Smooth muscle cell (in vitro differentiated cells): ENCODE measurements around the gene PDE8B. TPM values are rescaled to one million over a fixed set of nuclear protein-coding genes. Genes with fewer than 3 reads are reported as not detected.

Experiments used
- DNase-seq: peaks from one replicate; lab custom pipeline; 2025; ENCODE audit not compliant: unreplicated experiment; lab: John Stamatoyannopoulos, UW
- H2AFZ ChIP-seq: fragments of 200-600 bp; sonication (generic); 2 replicates; pipeline ENCODE4 v1.6.0; 2016; ENCODE audit warnings: antibody characterized with exemption, low read depth, mild to moderate bottlenecking
- H3F3A ChIP-seq: fragments of 200-600 bp; sonication (generic); 2 replicates; pipeline ENCODE4 v1.6.0; 2017; ENCODE audit warnings: antibody characterized with exemption, low read depth
- H3K27ac ChIP-seq: fragments of 200-600 bp; sonication (generic); 2 replicates; pipeline ENCODE4 v1.5.1; 2016; ENCODE audit warnings: low read depth, mild to moderate bottlenecking
- H3K27me3 ChIP-seq: fragments of 200-600 bp; sonication (generic); 2 replicates; pipeline ENCODE4 v1.6.1; 2016; ENCODE audit warnings: low read depth, mild to moderate bottlenecking
- H3K36me3 ChIP-seq: fragments of 200-600 bp; sonication (generic); 2 replicates; pipeline ENCODE4 v1.5.1; 2016; ENCODE audit warnings: low read depth
- H3K4me1 ChIP-seq: fragments of 200-600 bp; sonication (generic); 2 replicates; pipeline ENCODE4 v1.5.1; 2016; ENCODE audit warnings: low read depth
- H3K4me2 ChIP-seq: fragments of 200-600 bp; sonication (generic); 2 replicates; pipeline ENCODE4 v1.6.0; 2016; ENCODE audit warnings: mild to moderate bottlenecking
- H3K4me3 ChIP-seq: fragments of 200-600 bp; sonication (generic); 2 replicates; pipeline ENCODE4 v1.5.1; 2016; ENCODE audit warnings: mild to moderate bottlenecking
- H3K79me2 ChIP-seq: fragments of 200-600 bp; sonication (generic); 2 replicates; pipeline ENCODE4 v1.6.0; 2016; ENCODE audit warnings: low read depth, mild to moderate bottlenecking
- H3K9ac ChIP-seq: fragments of 200-600 bp; sonication (generic); 2 replicates; pipeline ENCODE4 v1.6.0; 2016; ENCODE audit warnings: low read depth
- H3K9me3 ChIP-seq: fragments of 200-600 bp; sonication (generic); replicated peaks from 2 replicates; pipeline ENCODE4 v1.5.1; 2016; ENCODE audit warnings: low read depth
- H4K20me1 ChIP-seq: fragments of 200-600 bp; sonication (generic); 2 replicates; pipeline ENCODE4 v1.6.0; 2016; ENCODE audit warnings: low read depth
- WGBS: methylation state at CpG from one replicate; pipeline ENCODE4 v1.1.7; 2016; ENCODE audit warnings: low lambda C conversion rate; 5-methylcytosine and 5-hydroxymethylcytosine counted together
- polyA plus RNA-seq: library from polyadenylated mRNA; unstranded; fragments of >200 nt; fragmentation: Nextera tagmentation; extraction: Ambion mirVana; gene quantifications from 2 replicates; pipeline ENCODE4 v1.2.1, GENCODE V29; 2016
- total RNA-seq: library from RNA; depleted of rRNA; stranded (reverse); fragments of >200 nt; gene quantifications from 2 replicates; pipeline ENCODE4 v1.2.3, GENCODE V29; 2014
- TF ChIP-seq, protein P1 (sequence below): fragments of 200-600 bp; sonication (generic); IDR thresholded peaks from 2 replicates; pipeline ENCODE4 v1.5.1; 2017; ENCODE audit warnings: borderline replicate concordance, mild to moderate bottlenecking, antibody characterized with exemption; ENCODE audit not compliant: insufficient read depth, poor library complexity, severe bottlenecking

The PDE8B gene
- total and polyA plus RNA-seq, 2 experiments from 2014 or later, result 0.13 to 0.18 TPM

GRCh38 chr5:77224672-77225355 is 14.3 kb downstream of the PDE8B start:
- Histone ChIP-seq H3F3A (no peaks in the 10 kb centered on the region), H2AFZ (no peak overlapping the region), H3K4me2 (peak overlapping the region; percentile 65), H3K27me3 (no peaks in the 10 kb centered on the region), H3K79me2 (no peaks in the 10 kb centered on the region), H3K27ac (no peak overlapping the region), H3K4me3 (no peak overlapping the region), H3K36me3 (no peaks in the 10 kb centered on the region), H3K9me3 (no peaks in the 10 kb centered on the region), H3K4me1 (peaks cover 6% of the 10 kb centered on the region), H4K20me1 (no peaks in the 10 kb centered on the region), H3K9ac (no peak overlapping the region)
- no peak for DNase-seq
- TF ChIP-seq, protein P1, sequence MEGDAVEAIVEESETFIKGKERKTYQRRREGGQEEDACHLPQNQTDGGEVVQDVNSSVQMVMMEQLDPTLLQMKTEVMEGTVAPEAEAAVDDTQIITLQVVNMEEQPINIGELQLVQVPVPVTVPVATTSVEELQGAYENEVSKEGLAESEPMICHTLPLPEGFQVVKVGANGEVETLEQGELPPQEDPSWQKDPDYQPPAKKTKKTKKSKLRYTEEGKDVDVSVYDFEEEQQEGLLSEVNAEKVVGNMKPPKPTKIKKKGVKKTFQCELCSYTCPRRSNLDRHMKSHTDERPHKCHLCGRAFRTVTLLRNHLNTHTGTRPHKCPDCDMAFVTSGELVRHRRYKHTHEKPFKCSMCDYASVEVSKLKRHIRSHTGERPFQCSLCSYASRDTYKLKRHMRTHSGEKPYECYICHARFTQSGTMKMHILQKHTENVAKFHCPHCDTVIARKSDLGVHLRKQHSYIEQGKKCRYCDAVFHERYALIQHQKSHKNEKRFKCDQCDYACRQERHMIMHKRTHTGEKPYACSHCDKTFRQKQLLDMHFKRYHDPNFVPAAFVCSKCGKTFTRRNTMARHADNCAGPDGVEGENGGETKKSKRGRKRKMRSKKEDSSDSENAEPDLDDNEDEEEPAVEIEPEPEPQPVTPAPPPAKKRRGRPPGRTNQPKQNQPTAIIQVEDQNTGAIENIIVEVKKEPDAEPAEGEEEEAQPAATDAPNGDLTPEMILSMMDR, result no peak
- WGBS, result 0% methylated on average over 1 of the region's 1 CpG

GRCh38 chr5:77225531-77225930 is 15.1 kb downstream of the PDE8B start:
- Histone ChIP-seq H3F3A (no peaks in the 10 kb centered on the region), H3K27me3 (no peaks in the 10 kb centered on the region), H3K4me2 (no peak overlapping the region), H3K27ac (no peak overlapping the region), H3K9ac (no peak overlapping the region), H3K36me3 (no peaks in the 10 kb centered on the region), H3K4me3 (no peak overlapping the region), H4K20me1 (no peaks in the 10 kb centered on the region), H3K9me3 (no peaks in the 10 kb centered on the region), H3K79me2 (no peaks in the 10 kb centered on the region), H3K4me1 (peaks cover 6% of the 10 kb centered on the region), H2AFZ (no peak overlapping the region)
- WGBS, result 69% methylated on average over 8 of the region's 8 CpGs
- TF ChIP-seq, protein P1, result no peak
- DNase-seq, result no peak

DNA sequence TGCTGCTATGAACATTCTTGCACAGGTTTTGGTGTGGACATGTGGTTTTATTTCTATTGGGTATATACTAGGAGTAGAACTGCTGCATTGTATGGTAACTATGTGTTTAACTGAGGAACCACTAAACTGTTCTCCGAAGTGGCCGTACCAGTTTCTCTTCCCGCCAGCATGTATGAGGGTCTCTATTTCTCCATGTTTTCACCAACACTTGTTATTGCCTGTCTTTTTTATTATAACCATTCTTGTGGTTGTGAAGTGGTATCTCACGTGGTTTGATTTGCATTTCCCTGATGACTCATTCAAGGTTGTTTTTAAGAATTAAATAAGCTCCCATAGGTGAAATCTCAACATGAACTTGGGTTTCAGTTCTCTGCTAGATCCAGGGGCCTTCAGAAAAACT is 19.4 kb downstream of the PDE8B start:
- Histone ChIP-seq H3K9ac (no peak overlapping the region), H3K4me1 (no peaks in the 10 kb centered on the region), H3F3A (no peaks in the 10 kb centered on the region), H3K4me2 (no peak overlapping the region), H3K9me3 (no peaks in the 10 kb centered on the region), H3K79me2 (no peaks in the 10 kb centered on the region), H2AFZ (no peak overlapping the region), H3K4me3 (no peak overlapping the region), H3K36me3 (no peaks in the 10 kb centered on the region), H3K27me3 (no peaks in the 10 kb centered on the region), H4K20me1 (no peaks in the 10 kb centered on the region), H3K27ac (no peak overlapping the region)
- WGBS, result 94% methylated on average over 4 of the region's 4 CpGs
- TF ChIP-seq, protein P1, result no peak
- DNase-seq, result no peak
